KBM-7 (cell line): ENCODE data around the gene NEXMIF.
"Not testable (repeated sequence)": the region's sequence is repeated elsewhere in the genome, so short reads cannot be mapped to it uniquely, and the experiment has no call there.

Source experiments
- DNase-seq: peaks from one replicate; pipeline ENCODE4 v3.0.0-alpha.2; 2015
- in situ Hi-C: fragments of 300-500 bp; cut with MboI; formaldehyde crosslinking; loops from 2 replicates; pipeline ENCODE4 v1.14.3; 2020; ENCODE audit warnings: low sequenced_read_pairs, low pct_unique_long_range_greater_than_20kb, mixed read lengths

NEXMIF gene

DNA sequence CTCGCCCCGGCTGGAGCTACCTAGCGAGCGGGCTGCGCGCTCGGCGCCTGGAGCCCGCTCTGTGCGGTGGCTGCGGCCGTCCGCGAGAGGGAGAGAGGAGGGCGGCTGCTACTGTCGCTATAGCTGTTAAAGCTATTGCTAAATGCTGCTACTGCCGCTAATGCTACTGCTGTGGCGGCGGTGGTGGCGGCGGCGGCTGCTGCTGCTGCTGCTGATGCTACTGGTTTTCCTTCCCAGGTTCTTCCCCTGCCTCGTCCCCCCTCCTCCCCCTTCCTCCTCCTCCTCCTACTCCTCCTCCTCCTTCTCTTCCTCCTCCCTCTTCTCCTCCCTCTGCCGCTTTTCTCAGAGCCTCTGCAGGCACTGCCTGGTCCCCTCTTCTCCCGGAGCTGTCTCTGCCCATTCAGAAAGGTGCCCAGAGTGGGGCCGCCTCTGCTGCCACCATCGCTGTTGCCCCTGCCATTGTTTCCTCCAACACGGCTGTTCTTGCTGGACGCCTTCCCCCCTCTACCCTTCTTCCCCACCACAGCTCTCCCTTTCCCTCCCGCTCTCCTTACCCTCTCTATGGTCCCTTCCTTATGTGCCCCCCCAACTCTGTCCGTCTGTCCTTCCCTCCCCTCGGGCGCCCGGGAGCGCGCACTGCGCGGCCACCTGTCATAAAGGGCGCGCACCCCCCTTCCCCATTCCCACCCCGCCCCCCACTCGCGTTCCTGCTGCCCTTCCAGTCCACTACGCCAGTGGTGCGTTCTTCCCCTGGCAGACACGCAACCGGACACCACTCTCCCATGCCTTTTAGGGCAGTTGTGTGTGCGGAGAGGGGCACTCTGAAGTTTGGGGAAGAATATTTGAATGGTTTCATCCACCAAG is at the start of gene NEXMIF:
TSS of gene NEXMIF (minus strand) at position 228 of the 864 bp plus-strand sequence.
- in situ Hi-C loops = no loop called here
- DNase-seq = peak; percentile 79

GRCh38 chrX:74961962-74962361 is 36.7 kb upstream of the NEXMIF start:
- in situ Hi-C loops, DNase-seq: not testable (repeated sequence)

GRCh38 chrX:74949717-74950116 is 24.5 kb upstream of the NEXMIF start:
- in situ Hi-C loops = no loop called here
- peak; percentile 74 for DNase-seq

- in situ Hi-C loops = no loop called here
- DNase-seq = no peak
Measured at GRCh38 chrX:74940414-74940813, 15.2 kb upstream of the NEXMIF start.

- in situ Hi-C loops = no loop called here
- peak; percentile 44 for DNase-seq
Measured at GRCh38 chrX:74931214-74931613, 6.0 kb upstream of the NEXMIF start.

- DNase-seq = peak; percentile 83
- in situ Hi-C loops = no loop called here
Measured at GRCh38 chrX:74924449-74925224, 615 bp downstream of the NEXMIF start.

DNA sequence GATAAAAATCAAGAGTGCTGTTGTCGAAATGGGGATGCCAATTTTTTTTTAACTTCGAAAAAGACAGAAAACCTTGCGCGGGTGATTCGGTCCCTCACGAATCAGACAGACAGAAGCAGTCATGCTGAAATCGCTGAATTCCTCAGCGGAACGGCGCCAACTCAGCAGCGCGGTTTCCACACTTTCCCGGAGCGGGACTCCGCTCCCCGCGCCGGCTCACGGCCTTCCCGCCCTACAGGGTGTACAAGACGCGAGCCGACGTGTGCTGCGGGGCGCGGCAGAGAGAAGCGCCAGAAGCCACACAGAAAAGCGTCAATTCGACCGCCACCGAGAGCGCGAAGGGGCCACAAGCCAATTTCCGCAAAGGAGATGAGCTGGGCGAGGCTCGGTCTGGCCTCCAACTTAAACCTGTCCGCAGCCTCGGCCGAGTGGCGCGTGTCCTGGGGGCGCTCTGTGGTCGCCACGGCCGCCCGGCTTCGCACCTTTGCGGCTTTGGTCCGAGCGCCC is 1.3 kb downstream of the NEXMIF start:
- peak; percentile 72 for DNase-seq
- in situ Hi-C loops = no loop called here

- peak; percentile 58 for DNase-seq
- in situ Hi-C loops = no loop called here
Measured at GRCh38 chrX:74922922-74923543, 2.2 kb downstream of the NEXMIF start.

DNA sequence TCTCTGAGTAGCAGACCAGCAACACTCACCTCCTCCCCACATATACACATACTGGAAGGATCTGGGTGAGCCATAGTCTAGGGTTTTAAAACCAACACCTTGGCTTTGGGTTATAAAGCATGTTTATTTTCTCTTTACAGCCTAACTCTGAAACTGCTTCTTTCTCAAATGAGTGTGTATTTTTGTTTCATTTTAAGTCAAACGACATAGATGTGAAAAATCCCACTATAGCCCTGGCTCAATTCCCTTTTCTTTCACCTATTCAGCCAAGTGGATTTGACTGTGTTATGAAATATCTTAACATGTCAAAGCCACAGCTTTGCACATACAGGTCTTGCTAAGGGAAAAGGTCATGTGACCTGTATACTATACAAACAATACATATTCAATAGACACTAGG is 13.8 kb downstream of the NEXMIF start:
- DNase-seq = no peak
- in situ Hi-C loops = no loop called here

DNA sequence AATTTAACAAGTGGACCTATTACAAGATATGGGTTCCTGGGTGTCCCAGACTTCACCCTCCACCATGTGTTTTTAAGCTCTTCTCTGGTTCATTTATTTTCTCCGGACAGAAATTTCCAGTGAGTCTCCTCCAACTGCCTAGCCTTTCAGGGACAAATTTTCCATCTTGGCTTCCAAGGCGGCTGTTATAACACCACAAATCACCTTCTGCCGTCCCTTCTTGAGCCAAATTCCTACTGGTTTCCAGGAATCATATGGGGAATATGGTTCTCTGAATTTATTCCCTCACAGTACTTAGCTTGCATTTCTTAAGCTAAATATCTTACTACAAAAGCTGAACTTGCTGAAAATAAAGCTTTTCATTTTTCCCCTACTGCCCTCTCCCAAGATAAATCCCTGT is 18.8 kb downstream of the NEXMIF start:
- in situ Hi-C loops = no loop called here
- no peak for DNase-seq

DNA sequence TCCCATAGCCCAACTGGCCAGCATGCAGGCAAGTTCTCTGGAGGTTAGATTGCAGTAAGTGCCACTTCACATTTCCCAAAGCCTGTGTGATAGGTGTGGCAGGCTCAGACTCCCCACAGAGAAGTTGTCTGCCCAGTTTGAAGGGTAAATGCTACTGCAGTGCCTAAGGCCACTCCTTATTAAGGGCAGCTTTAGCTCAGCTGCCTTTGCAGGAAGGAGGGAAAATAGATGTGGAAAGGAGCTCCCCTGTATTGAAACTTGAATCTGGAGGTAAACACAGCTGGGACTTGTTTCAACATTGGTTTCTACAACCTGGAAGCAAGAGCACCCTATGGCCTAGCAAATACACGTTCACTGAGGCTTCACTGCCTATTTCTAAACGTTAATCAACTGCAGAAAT is 22.4 kb downstream of the NEXMIF start:
- DNase-seq = no peak
- in situ Hi-C loops = no loop called here

- no peak for DNase-seq
- in situ Hi-C loops = no loop called here
Measured at GRCh38 chrX:74892561-74892960, 32.7 kb downstream of the NEXMIF start.

DNA sequence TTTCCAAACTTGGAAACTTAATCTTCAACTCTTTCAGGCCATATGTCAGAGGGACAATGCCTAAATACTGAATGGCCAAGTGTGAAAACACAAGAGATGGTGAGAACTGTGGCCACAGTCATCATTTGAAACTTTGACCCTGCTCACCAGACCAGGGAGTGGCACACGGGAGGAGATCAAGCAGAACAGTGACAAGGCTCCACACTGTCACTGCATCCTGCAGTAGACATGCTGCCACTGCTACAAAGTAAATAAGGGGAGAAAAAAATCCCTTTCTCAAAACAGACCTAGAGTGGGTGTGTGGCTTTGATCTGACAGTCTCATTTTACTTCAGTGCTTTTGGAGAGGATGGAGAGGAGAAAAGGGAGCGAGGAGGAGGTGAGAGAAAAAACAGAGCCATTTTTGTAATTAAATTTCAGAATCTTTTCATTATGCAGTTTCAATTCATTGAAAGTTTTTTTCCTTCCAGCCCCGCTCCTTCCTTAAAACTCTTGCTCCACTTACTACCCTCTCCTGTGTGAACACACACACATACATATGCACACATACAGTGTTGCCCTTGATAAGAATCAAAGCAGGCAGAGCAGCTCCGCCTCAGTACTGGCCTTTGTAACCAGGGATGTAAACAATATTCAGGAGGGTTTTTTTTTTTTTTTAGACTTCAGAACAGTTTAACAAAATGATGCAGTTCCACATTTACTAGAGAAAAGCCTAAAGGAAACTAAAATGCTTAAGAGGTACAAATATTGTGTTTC is 34.4 kb downstream of the NEXMIF start:
- DNase-seq = no peak
- in situ Hi-C loops = no loop called here

DNA sequence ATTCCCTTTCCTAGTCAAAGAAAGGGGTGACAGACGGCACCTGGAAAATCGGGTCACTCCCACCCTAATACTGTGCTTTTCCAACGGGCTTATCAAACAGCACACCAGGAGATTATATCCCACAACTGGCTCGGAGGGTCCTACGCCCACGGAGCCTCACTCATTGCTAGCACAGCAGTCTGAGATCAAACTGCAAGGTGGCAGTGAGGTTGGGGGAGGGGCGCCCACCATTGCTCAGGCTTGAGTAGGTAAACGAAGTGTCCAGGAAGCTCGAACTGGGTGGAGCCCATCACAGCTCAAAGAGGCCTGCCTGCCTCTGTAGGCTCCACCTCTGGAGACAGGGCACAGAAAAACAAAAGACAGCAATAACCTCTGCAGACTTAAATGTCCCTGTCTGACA is 42.9 kb downstream of the NEXMIF start:
- in situ Hi-C loops, DNase-seq: not testable (repeated sequence)

DNA sequence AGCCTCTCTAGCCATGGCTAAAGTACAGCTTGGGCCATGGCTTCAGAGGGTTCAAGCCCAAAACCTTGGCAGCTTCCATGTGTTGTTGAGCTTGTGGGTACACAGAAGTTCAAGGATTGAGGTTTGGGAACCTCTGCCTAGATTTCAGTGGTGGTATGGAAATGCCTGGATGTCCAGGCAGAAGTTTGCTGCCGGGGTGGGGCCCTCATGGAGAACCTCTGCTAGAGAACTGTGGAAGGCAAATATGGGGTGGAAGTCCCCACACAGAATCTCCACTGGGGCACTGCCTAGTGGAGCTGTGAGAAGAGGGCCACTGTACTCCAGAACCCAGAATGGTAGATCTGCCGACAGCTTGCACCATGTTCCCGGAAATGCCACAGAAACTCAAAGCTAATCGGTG is 59.5 kb downstream of the NEXMIF start:
- DNase-seq = no peak
- in situ Hi-C loops = no loop called here

GRCh38 chrX:74853255-74853654 is 72.0 kb downstream of the NEXMIF start:
- in situ Hi-C loops = no loop called here
- no peak for DNase-seq

GRCh38 chrX:74835566-74835965 is 89.7 kb downstream of the NEXMIF start:
- in situ Hi-C loops = no loop called here
- DNase-seq = no peak

GRCh38 chrX:74819797-74820196 is 105.5 kb downstream of the NEXMIF start:
- in situ Hi-C loops = not testable (repeated sequence)

DNA sequence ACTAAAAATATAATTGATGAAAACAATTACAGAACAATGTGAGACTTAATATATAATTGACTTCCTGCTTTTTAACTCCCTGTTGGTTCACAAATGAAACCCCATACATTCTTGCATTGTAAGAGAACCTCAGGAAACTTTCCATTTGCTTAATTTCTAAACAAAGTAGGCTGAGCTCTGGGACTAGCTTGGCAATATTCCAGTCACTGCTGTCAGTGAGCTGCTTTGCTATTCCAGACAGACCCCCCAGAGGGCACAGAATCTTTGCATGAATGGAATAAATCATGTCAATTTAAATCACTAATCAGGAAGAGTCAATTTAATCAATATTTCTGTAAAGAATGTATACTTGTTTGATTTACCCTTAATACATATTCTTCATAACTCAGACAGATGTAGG is 110.6 kb downstream of the NEXMIF start:
- no peak for DNase-seq
- in situ Hi-C loops = no loop called here

More at GRCh38 chrX:74819797-74820196, 105.5 kb downstream of the NEXMIF start:
- DNase-seq = not testable (repeated sequence)
